ELF-1 (cell line): ENCODE measurements around the gene TOMM40.
"Not testable (repeated sequence)": the region's sequence is repeated elsewhere in the genome, so short reads cannot be mapped to it uniquely, and the experiment has no call there.

ENCODE experiments used
- DNase-seq: peaks from one replicate; pipeline ENCODE4 v3.0.0-alpha.2; 2016; ENCODE audit warnings: low read depth, low spot score

Gene TOMM40

GRCh38 chr19:44891016-44891882 is at the start of gene TOMM40:
Gene TOMM40 (plus strand): TSS chr19:44891254. CDS start chr19:44891416, 162 bp downstream.
- no peak for DNase-seq

- no peak for DNase-seq
Measured at GRCh38 chr19:44845286-44845611, 45.8 kb upstream of the TOMM40 start.

GRCh38 chr19:44845612-44846454 is 45.2 kb upstream of the TOMM40 start, which contains the start of gene NECTIN2:
Gene NECTIN2 (plus strand): TSS chr19:44846297. CDS start chr19:44846526, 229 bp downstream.
- DNase-seq = peak; percentile 98

- peak; percentile 85 for DNase-seq
Measured at GRCh38 chr19:44846455-44847143, 44.5 kb upstream of the TOMM40 start.

- peak; percentile 70 for DNase-seq
Measured at GRCh38 chr19:44847144-44848035, 43.7 kb upstream of the TOMM40 start.

GRCh38 chr19:44848036-44848811 is 42.8 kb upstream of the TOMM40 start:
- peak; percentile 82 for DNase-seq

- peak; percentile 62 for DNase-seq
Measured at GRCh38 chr19:44848812-44849447, 42.1 kb upstream of the TOMM40 start.

GRCh38 chr19:44850641-44851109 is 40.4 kb upstream of the TOMM40 start:
- peak; percentile 32 for DNase-seq

GRCh38 chr19:44851427-44851826 is 39.6 kb upstream of the TOMM40 start:
- no peak for DNase-seq

GRCh38 chr19:44855606-44856005 is 35.4 kb upstream of the TOMM40 start:
- DNase-seq = no peak

GRCh38 chr19:44856421-44857083 is 34.5 kb upstream of the TOMM40 start:
- DNase-seq = no peak

GRCh38 chr19:44857837-44858236 is 33.2 kb upstream of the TOMM40 start:
- DNase-seq = peak; percentile 31

- not testable (repeated sequence) for DNase-seq
Measured at GRCh38 chr19:44861576-44861975, 29.5 kb upstream of the TOMM40 start.

GRCh38 chr19:44863990-44864389 is 27.1 kb upstream of the TOMM40 start:
- no peak for DNase-seq

GRCh38 chr19:44865196-44865767 is 25.8 kb upstream of the TOMM40 start:
- no peak for DNase-seq

GRCh38 chr19:44866664-44867063 is 24.4 kb upstream of the TOMM40 start:
- DNase-seq = no peak

GRCh38 chr19:44867578-44867977 is 23.5 kb upstream of the TOMM40 start:
- DNase-seq = no peak

- no peak for DNase-seq
Measured at GRCh38 chr19:44869733-44870470, 21.2 kb upstream of the TOMM40 start.
